ENCODE measurements around the gene SALL4.
"Not testable (repeated sequence)": the region's sequence is repeated elsewhere in the genome, so short reads cannot be mapped to it uniquely, and the experiment has no call there.

The SALL4 gene

GRCh38 chr20:51801122-51801822 lies 1.0 kb downstream of the SALL4 start:
- no peak for DNase-seq (ENCODE audit: low spot score)

- DNase-seq (ENCODE audit: low spot score): no peak
Measured at GRCh38 chr20:51800872-51801121, 1.5 kb downstream of the SALL4 start.

GRCh38 chr20:51800060-51800871 lies 2.1 kb downstream of the SALL4 start:
- peak; percentile 18 for DNase-seq (ENCODE audit: low spot score)

- DNase-seq (ENCODE audit: low spot score): no peak
Measured at GRCh38 chr20:51799401-51799860, 2.9 kb downstream of the SALL4 start.

- no peak for DNase-seq (ENCODE audit: low spot score)
Measured at GRCh38 chr20:51797357-51798025, 4.8 kb downstream of the SALL4 start.

- no peak for DNase-seq (ENCODE audit: low spot score)
Measured at GRCh38 chr20:51796340-51796739, 6.0 kb downstream of the SALL4 start.

GRCh38 chr20:51792960-51793359 lies 9.4 kb downstream of the SALL4 start:
- no peak for DNase-seq (ENCODE audit: low spot score)

- DNase-seq (ENCODE audit: low spot score): no peak
Measured at GRCh38 chr20:51791626-51792025, 10.7 kb downstream of the SALL4 start.

- no peak for DNase-seq (ENCODE audit: low spot score)
Measured at GRCh38 chr20:51790256-51790655, 12.1 kb downstream of the SALL4 start.

GRCh38 chr20:51789434-51789833 lies 12.9 kb downstream of the SALL4 start:
- no peak for DNase-seq (ENCODE audit: low spot score)

- DNase-seq (ENCODE audit: low spot score): no peak
Measured at GRCh38 chr20:51788822-51789221, 13.5 kb downstream of the SALL4 start.

- DNase-seq (ENCODE audit: low spot score): no peak
Measured at GRCh38 chr20:51784299-51784698, 18.0 kb downstream of the SALL4 start.

GRCh38 chr20:51778229-51778759 lies 24.0 kb downstream of the SALL4 start:
- DNase-seq (ENCODE audit: low spot score): not testable (repeated sequence)

- DNase-seq (ENCODE audit: low spot score): no peak
Measured at GRCh38 chr20:51775241-51775640, 27.1 kb downstream of the SALL4 start.

- DNase-seq (ENCODE audit: low spot score): no peak
Measured at GRCh38 chr20:51772236-51772635, 30.1 kb downstream of the SALL4 start.

GRCh38 chr20:51769976-51770615 lies 32.2 kb downstream of the SALL4 start:
- DNase-seq (ENCODE audit: low spot score): no peak

GRCh38 chr20:51768759-51769517 lies 33.4 kb downstream of the SALL4 start:
- DNase-seq (ENCODE audit: low spot score): no peak

GRCh38 chr20:51767867-51768758 lies 34.2 kb downstream of the SALL4 start, which contains the start of gene ATP9A:
ATP9A (minus strand) TSS chr20:51768390; CDS start chr20:51768369, 21 bp downstream.
- no peak for DNase-seq (ENCODE audit: low spot score)

- DNase-seq (ENCODE audit: low spot score): peak; percentile 80
Measured at GRCh38 chr20:51766994-51767866, 35.1 kb downstream of the SALL4 start.
